Natural killer cell (primary cell): ENCODE data around the gene FHOD3. TPM values are rescaled to one million over a fixed set of nuclear protein-coding genes. Genes with fewer than 3 reads are reported as not detected.

ENCODE experiments used
- ATAC-seq, 3 donors: fragments of 150-1000 bp in 2 of 3; fragments of 200-7000 bp in 1 of 3; cut with Tn5 transposase; 1 replicate in 1 of 3; 2 replicates in 2 of 3; pipeline ENCODE4 v1.10.0; 2021; ENCODE audit warnings: mild to moderate bottlenecking in 2 of 3, moderate library complexity in 2 of 3
- DNase-seq, 2 donors: peaks; one replicate each; pipeline versions ENCODE4 v3.0.0 to v3.0.0-alpha.2; 2013 to 2021; ENCODE audit warnings: mixed read lengths in 1 of 2
- H3K27ac ChIP-seq: one replicate; pipeline ENCODE4 v1.5.1; 2013; ENCODE audit warnings: mild to moderate bottlenecking, low read length
- H3K27me3 ChIP-seq: one replicate; pipeline ENCODE4 v1.6.1; 2013; ENCODE audit warnings: low read length; ENCODE audit not compliant: control insufficient read depth, insufficient read depth
- H3K36me3 ChIP-seq: one replicate; pipeline ENCODE4 v1.6.1; 2013; ENCODE audit warnings: low read length; ENCODE audit not compliant: control insufficient read depth, insufficient read depth
- H3K4me1 ChIP-seq: one replicate; pipeline ENCODE4 v1.6.1; 2013; ENCODE audit warnings: low read length; ENCODE audit not compliant: control insufficient read depth, insufficient read depth
- H3K4me3 ChIP-seq: one replicate; pipeline ENCODE4 v1.5.1; 2013; ENCODE audit warnings: low read length
- H3K9me3 ChIP-seq: one replicate; pipeline ENCODE4 v1.6.1; 2013; ENCODE audit warnings: low read length; ENCODE audit not compliant: control insufficient read depth, insufficient read depth
- H3K27ac Mint-ChIP-seq, 2 donors: one replicate each; pipeline ENCODE4 v1.8.0; 2022; ENCODE audit warnings: mild to moderate bottlenecking in 2 of 2, mixed read lengths in 2 of 2, moderate library complexity in 1 of 2
- H3K27me3 Mint-ChIP-seq, 2 donors: one replicate each; pipeline ENCODE4 v1.8.0; 2022; ENCODE audit warnings: low read depth in 2 of 2, mixed read lengths in 2 of 2
- H3K36me3 Mint-ChIP-seq: one replicate; pipeline ENCODE4 v1.8.0; 2022; ENCODE audit warnings: mixed read lengths
- H3K4me1 Mint-ChIP-seq, 2 donors: one replicate each; pipeline ENCODE4 v1.8.0; 2022; ENCODE audit warnings: mixed read lengths in 2 of 2
- H3K4me3 Mint-ChIP-seq: one replicate; pipeline ENCODE4 v1.8.0; 2022; ENCODE audit warnings: mild to moderate bottlenecking, moderate library complexity, mixed read lengths
- H3K9me3 Mint-ChIP-seq, 2 donors: one replicate each; pipeline ENCODE4 v1.8.0; 2022; ENCODE audit warnings: mixed read lengths in 2 of 2
- CTCF ChIP-seq: fragments of 200-600 bp; IDR thresholded peaks from one replicate; pipeline ENCODE4 v1.8.0; 2022; ENCODE audit warnings: antibody characterized with exemption
- WGBS: methylation state at CpG from one replicate; pipeline ENCODE4 v1.1.7; 2013; ENCODE audit warnings: missing lambda C conversion rate; ENCODE audit not compliant: insufficient coverage; 5-methylcytosine and 5-hydroxymethylcytosine counted together
- intact Hi-C: fragments of 100-400 bp; cut with micrococcal nuclease; formaldehyde crosslinking; loops from one replicate; pipeline ENCODE4 v1.14.2; 2022
- total RNA-seq, 4 donors: library from RNA; stranded (reverse); fragments of 120-200 nt in 1 of 4; gene quantifications; one replicate each; pipeline versions ENCODE4 v1.2.3 to v1.2.4, GENCODE V29; 2013 to 2022

The FHOD3 gene
- total RNA-seq, 3 donors from 2014 or later (not counting 1 experiment from before 2014, with no cell fraction given): not detected

- no peak for ATAC-seq
- Mint-ChIP-seq H3K9me3 (peaks cover 0 to 2% of the 10 kb centered on the region in 2 donors), H3K4me3 (no peak overlapping the region), H3K27ac (no peak overlapping the region), H3K4me1 (no peaks in the 10 kb centered on the region), H3K36me3 (no peaks in the 10 kb centered on the region), H3K27me3 (no peaks in the 10 kb centered on the region)
- intact Hi-C loops: no loop called here
- no peak overlapping the region for H3K4me3 ChIP-seq
- no peaks in the 10 kb centered on the region for H3K4me1 ChIP-seq
- no peak overlapping the region for H3K27ac ChIP-seq
- 65% methylated on average over 3 of the region's 3 CpGs for WGBS
- no peak for DNase-seq
- no peaks in the 10 kb centered on the region for H3K9me3 ChIP-seq
- H3K27me3 ChIP-seq: no peaks in the 10 kb centered on the region
- H3K36me3 ChIP-seq: no peaks in the 10 kb centered on the region
- TF ChIP-seq CTCF: no peak
These were observed 168.5 kb downstream of the FHOD3 start for GRCh38 chr18:36465970-36466369.

GRCh38 chr18:36467614-36468013, 170.1 kb downstream of the FHOD3 start:
- TF ChIP-seq CTCF: no peak

GRCh38 chr18:36468161-36468560, 170.6 kb downstream of the FHOD3 start:
- DNase-seq (no peak), ATAC-seq (no peak)
- Histone ChIP-seq H3K27ac (no peak overlapping the region), H3K36me3 (no peaks in the 10 kb centered on the region), H3K27me3 (no peaks in the 10 kb centered on the region), H3K9me3 (no peaks in the 10 kb centered on the region), H3K4me1 (no peaks in the 10 kb centered on the region), H3K4me3 (no peak overlapping the region)
- peaks cover 0 to 2% of the 10 kb centered on the region in 2 donors for H3K9me3 Mint-ChIP-seq
- H3K27me3 Mint-ChIP-seq: peaks cover 0 to 6% of the 10 kb centered on the region in 2 donors
- no peaks in the 10 kb centered on the region for H3K4me1 Mint-ChIP-seq
- intact Hi-C loops: no loop called here
- H3K36me3 Mint-ChIP-seq: no peaks in the 10 kb centered on the region
- no peak for TF ChIP-seq CTCF
- WGBS: 83% methylated on average over 9 of the region's 9 CpGs
- no peak overlapping the region for H3K27ac Mint-ChIP-seq
- no peak overlapping the region for H3K4me3 Mint-ChIP-seq

More at GRCh38 chr18:36467614-36468013, 170.1 kb downstream of the FHOD3 start:
- ATAC-seq (no peak), DNase-seq (no peak)
- no peaks in the 10 kb centered on the region for H3K27me3 ChIP-seq
- intact Hi-C loops: no loop called here
- H3K27me3 Mint-ChIP-seq: peaks cover 0 to 4% of the 10 kb centered on the region in 2 donors
- H3K4me1 Mint-ChIP-seq: no peaks in the 10 kb centered on the region
- H3K4me3 ChIP-seq: no peak overlapping the region
- H3K4me1 ChIP-seq: no peaks in the 10 kb centered on the region
- no peaks in the 10 kb centered on the region for H3K36me3 Mint-ChIP-seq
- no peaks in the 10 kb centered on the region for H3K9me3 ChIP-seq
- H3K4me3 Mint-ChIP-seq: no peak overlapping the region
- peaks cover 0 to 2% of the 10 kb centered on the region in 2 donors for H3K9me3 Mint-ChIP-seq
- H3K27ac Mint-ChIP-seq: no peak overlapping the region
- WGBS: 81% methylated on average over 11 of the region's 11 CpGs
- no peaks in the 10 kb centered on the region for H3K36me3 ChIP-seq
- no peak overlapping the region for H3K27ac ChIP-seq

- TF ChIP-seq CTCF: no peak
- intact Hi-C loops: no loop called here
These were observed 171.9 kb downstream of the FHOD3 start for GRCh38 chr18:36469461-36469860.

More at GRCh38 chr18:36469461-36469860, 171.9 kb downstream of the FHOD3 start:
- Mint-ChIP-seq H3K4me1 (no peaks in the 10 kb centered on the region), H3K36me3 (no peaks in the 10 kb centered on the region), H3K4me3 (no peak overlapping the region), H3K9me3 (peaks cover 0 to under 1% of the 10 kb centered on the region in 2 donors), H3K27ac (no peak overlapping the region), H3K27me3 (peaks cover 4 to 6% of the 10 kb centered on the region in 2 donors)
- DNase-seq (no peak), ATAC-seq (no peak)
- 86% methylated on average over 8 of the region's 8 CpGs for WGBS
- H3K4me3 ChIP-seq: no peak overlapping the region
- no peaks in the 10 kb centered on the region for H3K9me3 ChIP-seq
- H3K36me3 ChIP-seq: no peaks in the 10 kb centered on the region
- no peak overlapping the region for H3K27ac ChIP-seq
- H3K4me1 ChIP-seq: no peaks in the 10 kb centered on the region
- no peaks in the 10 kb centered on the region for H3K27me3 ChIP-seq
